ENCODE measurements around the gene PAK1.
"Not testable (repeated sequence)": the region's sequence is repeated elsewhere in the genome, so short reads cannot be mapped to it uniquely, and the experiment has no call there.

PAK1 gene

GRCh38 chr11:77401486-77402217 is 72.2 kb downstream of the PAK1 start:
- DNase-seq = no peak

- no peak for DNase-seq
These were observed 73.0 kb downstream of the PAK1 start for GRCh38 chr11:77400775-77401449.

DNA sequence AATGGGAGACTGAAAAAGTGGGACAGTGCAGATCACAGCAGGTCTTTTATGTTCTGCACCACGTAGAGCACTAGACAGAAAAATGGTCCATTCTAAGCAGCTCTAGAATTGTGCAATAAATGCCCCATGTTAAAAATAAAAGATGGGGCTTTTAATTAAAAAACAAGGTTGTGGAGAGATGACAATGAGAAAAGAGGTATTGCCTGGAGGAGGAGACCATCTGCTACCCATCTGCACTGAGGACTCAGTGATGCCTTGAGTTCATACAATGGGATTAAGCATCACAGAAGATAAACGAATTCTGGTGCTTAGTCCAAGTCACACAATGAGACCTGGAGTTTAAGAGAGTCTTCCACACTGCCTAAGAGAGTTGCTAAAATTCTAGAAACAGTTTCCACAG is 73.6 kb downstream of the PAK1 start:
- no peak for DNase-seq

DNA sequence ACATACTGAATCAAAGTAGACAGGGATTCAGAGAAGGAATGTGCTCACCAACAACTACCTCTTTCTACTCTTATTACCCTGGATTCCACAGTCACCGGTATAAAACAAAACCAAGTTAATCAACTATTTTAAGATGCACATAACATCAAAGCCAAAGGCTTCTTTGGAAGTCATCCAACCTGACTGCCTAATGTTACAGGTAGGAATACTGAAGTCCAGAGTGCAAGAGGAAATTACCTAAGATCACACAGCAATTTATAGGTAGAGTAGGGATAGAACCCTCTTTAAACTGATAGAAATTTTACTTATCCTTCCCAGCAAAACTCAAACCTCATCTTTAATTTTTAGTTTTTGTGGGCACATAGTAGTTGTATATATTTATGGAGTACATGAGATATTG is 76.3 kb downstream of the PAK1 start:
- DNase-seq = no peak

GRCh38 chr11:77396911-77397310 is 77.0 kb downstream of the PAK1 start:
- DNase-seq = no peak

DNA sequence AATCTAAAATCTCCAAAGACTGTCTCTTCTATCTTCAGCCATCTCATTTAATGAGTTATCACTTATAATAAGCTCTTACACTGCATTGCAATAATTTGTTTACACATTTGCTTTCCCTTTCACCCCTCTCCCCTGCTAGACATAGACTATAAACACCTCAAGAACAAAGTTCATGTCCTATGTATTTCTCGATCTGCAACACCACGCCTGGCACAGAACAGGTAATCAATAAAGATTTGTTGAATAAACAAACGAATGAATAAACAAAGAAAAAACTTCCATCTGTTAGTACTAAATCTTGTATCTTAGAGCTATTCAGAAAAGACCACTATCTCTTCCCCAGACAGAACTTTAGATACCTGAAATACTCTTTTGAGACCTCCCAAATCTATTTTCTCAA is 77.6 kb downstream of the PAK1 start:
- no peak for DNase-seq

DNA sequence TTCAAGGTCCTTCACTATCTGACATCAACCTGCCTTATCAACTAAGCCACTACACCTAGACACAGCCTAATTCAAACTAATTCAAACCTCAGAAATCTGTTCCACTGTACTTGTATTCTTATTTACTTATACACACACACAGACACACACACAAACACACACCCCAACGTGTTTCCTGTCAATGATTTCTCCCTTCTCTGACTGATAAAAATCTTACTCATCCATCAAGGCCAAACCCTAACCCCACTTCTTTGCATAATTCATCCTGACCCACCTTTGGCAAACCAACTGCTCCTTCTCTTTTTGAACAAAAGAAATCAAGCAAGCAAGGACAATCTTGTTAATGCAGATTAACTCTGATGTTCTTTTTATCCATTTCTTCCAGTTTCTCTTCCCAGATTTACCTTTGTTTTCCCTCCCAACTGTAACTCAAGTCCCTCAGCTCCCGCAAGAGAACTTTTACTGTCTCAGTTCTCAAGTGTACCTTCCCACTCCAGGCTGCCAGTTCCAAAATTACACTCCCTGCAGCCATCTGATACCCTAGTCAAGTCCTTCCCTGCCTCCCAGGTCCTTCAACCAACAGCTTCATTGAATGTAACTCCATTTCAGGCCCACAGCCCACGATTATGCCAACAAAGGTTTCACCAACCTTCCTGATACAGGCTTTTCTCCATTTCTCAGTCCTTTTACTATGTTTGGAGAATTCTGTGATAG is 78.3 kb downstream of the PAK1 start:
- DNase-seq = no peak

- DNase-seq = no peak
These were observed 81.1 kb downstream of the PAK1 start for GRCh38 chr11:77392842-77393241.

- DNase-seq = no peak
These were observed 86.2 kb downstream of the PAK1 start for GRCh38 chr11:77387701-77388100.

DNA sequence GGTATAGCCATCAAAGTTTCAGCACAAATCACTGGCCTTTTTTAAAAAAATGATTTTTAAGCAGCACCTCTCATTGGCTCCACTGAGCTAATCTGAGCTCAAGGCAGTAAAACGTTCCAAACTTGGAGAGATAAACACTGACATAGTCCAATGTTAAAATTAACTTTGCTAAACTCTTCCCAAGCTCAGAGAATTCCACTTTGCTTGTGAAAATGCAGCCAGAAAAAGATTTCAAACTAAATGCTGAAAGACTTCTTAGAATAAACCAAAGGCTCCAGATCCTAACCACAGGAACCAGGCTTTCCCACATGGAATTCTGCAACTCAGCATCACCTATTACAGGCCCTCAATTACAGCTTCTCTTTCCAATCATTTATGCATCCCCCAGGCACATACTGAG is 87.7 kb downstream of the PAK1 start:
- no peak for DNase-seq

GRCh38 chr11:77385255-77385771 is 88.6 kb downstream of the PAK1 start:
- DNase-seq = not testable (repeated sequence)

DNA sequence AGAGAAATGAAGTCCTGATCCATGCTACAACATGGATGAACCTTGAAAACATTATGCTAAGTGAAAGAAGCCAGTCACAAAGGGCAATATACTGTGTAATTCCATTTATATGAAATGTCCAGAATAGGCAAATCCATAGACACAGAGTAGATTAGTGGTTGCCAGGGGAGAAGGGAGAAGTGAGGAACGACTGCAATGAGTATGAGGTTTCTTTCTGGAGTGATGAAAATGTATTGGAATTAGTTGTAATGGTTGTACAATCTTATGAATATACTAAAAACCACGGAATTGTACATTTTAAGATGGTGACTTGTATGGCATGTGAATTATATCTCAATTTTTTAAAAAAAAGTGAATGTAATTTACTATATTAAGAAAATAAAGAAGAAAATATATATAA is 89.3 kb downstream of the PAK1 start:
- no peak for DNase-seq

DNA sequence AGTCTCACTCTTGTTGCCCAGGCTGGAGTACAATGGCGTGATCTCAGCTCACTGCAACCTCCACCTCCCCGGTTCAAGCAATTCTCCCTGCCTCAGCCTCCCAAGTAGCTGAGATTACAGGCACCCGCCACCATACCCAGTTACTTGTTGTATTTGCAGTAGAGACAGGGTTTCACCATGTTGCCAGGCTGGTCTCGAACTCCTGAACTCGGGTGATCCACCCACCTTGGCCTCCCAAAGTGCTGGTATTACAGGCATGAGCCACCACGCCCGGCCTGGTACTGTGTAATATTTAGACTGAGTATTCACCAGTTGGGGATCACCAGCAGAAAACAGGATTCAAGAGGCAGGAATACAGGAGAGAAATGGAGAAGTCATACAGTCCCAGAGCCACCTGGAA is 90.5 kb downstream of the PAK1 start:
- DNase-seq = not testable (repeated sequence)

DNA sequence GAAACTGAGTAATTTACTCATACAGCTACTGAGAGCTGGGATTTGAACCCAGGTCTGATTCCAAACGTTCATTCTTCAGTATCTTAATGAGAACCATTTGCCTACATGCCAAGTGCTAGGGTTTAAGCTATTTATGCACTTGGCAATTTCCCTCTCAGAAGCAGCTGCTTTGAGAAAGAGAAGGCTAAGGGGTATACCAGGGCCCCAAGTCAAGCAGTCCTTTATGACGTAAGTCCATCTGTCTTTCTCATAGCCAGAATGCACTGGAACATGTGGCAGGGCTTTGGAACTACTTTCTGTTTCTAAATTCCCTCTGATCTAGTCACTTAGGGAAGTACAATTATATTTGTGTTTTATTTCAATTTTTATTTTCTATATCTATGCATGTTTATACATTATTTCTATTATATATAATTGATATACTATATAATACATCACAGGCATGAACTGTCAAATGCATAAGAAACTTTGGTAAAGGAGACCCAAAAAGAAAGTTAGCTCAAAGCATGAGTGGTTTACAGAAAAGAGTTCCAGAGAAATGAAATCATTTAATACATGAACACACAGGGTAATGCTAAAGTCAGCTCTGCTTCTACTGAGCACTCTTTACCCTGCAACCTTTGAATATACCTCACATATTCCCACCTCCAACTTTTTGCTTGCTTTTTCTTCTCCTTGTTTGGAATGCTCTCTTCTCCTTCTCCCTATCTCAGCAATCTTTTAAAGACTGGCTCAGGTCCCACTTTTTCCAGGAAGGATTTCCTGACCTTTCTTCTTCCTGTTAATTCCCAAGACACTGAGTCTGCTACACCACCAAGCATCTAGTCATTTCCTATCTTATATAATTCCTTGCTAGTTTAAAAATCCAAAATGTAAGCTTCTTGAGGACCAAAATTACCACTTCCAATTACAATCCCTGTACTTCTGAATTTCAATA is 91.9 kb downstream of the PAK1 start:
- peak; percentile 78 for DNase-seq

- no peak for DNase-seq
These were observed 94.0 kb downstream of the PAK1 start for GRCh38 chr11:77379934-77380333.

DNA sequence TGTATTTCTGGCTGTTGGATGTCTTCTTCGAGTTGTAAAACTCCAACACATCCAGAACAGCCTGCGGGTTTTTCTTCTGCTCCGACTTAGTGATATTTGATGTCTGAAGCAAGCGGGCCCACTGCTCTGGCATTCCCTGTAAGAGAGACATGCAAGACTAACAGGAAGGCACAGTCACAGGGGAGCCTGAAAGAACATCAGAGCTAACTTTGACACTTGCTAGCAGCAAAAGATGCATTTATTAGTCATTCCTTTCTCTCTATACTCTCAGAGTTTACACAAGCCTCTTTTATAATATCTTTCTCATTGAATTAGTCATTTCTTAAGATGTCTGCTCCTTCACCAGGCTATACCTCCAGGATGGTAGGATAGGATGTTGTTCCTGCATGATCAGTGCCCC is 94.6 kb downstream of the PAK1 start:
- no peak for DNase-seq

GRCh38 chr11:77377734-77378133 is 96.2 kb downstream of the PAK1 start:
- peak; percentile 42 for DNase-seq

DNA sequence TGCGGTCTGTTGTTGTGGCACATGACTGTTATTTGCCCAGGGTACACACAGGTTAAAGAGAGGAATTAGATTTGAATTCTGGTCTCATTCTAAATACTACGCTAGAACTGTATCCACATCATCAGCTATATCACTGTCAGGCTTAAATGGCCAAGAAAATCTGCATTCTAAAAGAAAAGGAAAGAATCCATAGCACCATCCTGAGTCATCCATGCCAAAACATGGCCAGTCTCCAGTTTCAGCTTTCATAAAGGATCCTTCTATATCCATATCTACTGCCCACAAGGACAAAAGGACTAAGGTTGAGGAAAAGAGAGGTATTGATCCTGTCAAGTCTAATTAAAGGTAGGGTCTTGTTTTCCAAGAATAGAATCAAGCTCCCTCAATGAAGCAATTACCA is 98.8 kb downstream of the PAK1 start:
- no peak for DNase-seq

GRCh38 chr11:77374611-77375031 is 99.3 kb downstream of the PAK1 start:
- DNase-seq = no peak

DNA sequence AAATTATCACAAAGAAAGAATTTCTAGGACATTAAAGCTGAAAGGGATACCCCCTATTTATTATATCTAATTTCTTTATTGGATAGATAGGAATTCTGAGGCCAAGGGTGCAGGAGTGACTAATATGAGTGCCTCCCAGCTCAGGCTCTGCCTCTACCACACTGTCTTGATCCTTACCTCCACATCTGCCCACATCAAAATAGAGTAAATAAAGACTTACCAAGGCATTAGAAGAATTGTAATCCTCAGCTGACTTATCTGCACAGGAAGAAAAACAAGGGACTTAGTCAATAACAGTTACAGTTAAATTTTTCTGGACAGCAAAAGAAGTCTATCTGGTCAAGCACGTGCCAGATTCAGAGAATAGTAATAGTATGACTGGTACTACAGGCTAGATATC is 99.8 kb downstream of the PAK1 start:
- DNase-seq = no peak

- DNase-seq = no peak
These were observed 101.2 kb downstream of the PAK1 start for GRCh38 chr11:77372726-77373125.

GRCh38 chr11:77371646-77372045 is 102.2 kb downstream of the PAK1 start:
- no peak for DNase-seq

DNA sequence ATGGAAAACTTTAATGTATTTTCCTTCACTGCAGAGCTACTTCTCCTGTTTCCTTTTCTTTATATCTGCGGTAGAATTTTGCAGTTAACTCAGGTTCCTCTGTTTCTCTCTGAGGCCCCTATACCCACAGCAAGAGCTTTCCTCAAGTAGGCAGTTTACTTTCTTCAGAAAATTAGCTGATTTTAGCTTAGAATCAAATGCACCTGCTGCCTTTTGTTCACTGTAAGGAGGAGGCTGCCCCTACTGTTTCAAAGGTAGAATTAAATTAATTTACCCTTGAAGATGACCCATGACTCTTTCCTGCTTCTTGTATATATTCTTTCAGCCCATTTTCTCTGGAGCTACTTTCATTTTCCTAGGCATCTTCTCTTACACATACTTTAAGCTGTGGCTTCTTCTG is 103.7 kb downstream of the PAK1 start:
- no peak for DNase-seq
